HG02678 (cell line): ENCODE measurements around the gene STAG2.

ENCODE experiments used
- ATAC-seq: cut with Tn5 transposase; IDR thresholded peaks from one replicate; pipeline ENCODE4 v1.9.1; 2021; ENCODE audit warnings: mild to moderate bottlenecking, moderate library complexity; ENCODE audit not compliant: unreplicated experiment

The STAG2 gene

DNA sequence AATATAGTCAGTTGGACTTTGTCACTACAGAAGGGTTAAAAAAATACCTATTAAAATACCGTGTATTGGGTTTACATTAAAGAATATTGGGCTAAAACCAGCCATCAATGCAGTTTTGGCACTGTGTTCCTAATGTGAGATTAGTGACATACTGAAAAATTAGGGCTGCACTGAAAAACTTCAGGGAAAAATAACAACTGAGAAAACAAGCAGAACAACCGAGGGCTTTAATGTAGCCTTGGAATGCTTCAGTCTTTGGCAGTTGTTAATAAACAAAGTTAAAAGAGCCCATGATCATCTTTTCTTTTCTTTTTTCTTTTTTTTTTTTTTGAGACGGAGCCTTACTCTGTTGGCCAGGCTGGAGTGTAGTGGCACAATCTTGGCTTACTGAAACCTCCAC, 12.4 kb downstream of the STAG2 start:
- no peak for ATAC-seq

DNA sequence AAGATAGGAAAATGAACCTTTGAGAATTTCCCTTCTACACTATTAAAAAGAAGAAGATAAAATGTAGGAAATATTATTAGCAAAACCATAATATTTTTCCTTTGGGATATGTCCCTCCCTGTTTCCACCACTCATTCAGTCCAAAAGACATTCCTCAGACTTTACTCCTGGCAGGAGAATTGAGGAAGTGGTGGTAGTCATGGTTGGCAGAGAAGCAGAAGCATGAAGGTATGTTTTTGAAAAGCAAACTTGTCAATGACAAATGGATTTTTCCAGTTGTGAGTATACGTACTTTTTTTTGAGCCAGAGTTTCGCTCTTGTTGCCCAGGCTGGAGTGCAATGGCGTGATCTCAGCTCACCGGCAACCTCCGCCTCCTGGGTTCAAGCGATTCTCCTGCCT, 13.7 kb downstream of the STAG2 start:
- ATAC-seq: no peak

DNA sequence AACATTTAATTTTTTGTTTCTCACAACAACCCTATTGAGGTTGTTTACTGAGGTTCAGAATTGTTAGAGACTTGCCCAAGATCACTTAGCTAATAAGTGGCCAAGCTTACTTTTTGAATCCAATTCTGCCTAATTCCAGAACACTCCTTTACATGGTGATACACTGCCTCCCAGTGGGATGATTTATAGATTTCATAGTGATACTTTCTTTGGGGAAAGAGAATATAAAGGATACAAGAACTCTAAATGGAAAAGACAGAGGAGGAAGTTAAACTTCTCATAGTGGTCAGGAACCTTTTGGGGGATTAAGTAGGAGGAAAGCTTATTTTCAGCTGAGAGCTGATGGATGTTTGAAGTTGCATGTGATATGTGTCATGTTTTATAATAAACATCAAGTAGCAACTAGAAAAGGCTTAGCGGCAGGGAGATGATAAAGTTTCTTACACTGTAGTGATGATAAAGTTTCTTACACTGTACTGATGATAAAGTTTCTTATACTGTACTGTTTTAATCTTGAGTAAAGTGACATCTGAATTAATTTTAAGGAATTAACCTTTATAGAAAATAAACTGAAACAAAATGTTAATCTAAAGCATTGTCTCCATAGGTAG, 15.3 kb downstream of the STAG2 start:
- no peak for ATAC-seq

DNA sequence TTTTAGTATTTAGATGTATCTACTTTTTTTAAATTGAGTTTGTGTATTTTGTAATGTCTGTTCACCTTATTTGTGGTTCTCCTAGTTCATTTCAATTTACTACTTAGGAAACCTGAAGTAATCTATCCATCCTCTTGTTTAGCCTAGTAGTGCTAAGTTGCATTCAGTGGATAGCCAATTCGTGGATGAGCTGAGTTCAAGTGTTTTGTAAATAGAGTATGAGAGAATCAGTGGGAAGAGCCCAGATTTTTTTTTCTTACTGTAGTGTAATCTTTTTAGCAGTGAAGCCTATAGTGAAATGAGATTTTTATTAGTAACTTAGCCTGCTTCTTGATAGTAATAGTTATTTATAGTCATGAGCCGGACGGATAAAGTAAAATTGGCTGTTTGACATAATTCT, 21.7 kb downstream of the STAG2 start:
- no peak for ATAC-seq

DNA sequence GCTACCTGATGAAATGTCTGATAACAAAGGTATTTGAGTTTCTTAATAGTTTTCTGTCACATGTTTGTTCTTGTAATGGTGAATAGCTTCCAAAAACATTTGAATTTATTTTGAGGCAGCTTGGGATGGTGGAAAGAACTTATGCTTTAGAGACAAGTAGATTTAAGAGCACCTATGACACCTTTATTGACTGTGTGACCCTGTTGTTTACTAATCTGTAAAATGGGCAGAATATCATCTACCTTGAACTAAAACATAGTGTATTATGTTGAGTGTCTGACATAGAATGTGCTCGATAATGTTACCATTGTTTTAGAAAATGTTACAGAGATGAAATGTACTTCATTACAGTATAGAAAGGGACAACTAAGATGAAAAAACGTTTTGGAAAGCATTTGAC, 24.9 kb downstream of the STAG2 start:
- no peak for ATAC-seq

DNA sequence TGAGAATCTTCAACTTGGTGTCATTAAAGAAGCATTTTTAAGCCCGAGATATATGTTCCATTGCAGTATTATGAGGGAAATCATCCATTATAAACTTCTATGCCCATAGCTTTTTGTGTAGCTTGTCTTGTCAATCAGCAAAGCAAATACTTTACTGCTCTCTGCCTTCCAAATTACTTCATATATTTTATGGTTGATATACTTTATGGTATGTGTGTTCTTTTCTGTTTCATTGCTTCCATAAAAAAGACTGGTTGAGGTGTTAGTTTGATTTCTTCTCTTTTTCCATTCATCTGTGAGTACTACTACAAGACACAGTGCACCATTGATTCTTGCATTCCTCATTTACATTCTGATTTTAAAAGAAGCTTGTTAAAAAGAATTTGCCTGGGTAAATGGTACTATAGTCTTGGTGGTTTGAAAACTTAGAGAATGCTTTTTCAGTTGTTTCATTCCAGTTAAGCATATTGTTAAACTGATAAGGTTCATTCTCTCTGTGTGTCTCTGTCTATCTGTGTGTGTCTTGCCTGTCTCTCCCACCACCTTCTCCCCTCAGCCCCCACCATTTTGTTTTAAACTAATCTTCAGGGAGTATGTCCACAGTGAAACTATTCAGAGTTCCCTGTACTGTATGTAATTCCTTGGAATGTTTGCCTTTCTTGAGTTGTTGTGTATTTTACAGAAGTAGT, 27.1 kb downstream of the STAG2 start:
- no peak for ATAC-seq

DNA sequence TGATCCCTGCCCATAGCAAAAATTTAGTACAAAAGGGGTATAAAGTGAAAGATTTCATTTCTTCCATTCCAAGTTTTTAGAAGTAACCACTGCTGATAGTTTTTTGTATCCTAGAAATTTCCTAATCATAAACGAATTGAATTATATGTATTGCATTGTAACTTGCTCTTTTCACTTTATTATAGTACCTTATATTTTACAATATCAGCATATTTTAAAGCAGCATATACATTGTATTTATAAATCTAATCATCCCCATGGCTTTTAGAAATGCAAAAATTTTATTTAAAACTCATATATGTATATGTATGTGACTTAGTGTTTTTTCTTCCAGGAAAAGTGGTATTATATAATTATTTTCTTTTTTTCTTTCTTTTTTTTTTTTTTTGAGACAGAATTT, 27.7 kb downstream of the STAG2 start:
- ATAC-seq: no peak

DNA sequence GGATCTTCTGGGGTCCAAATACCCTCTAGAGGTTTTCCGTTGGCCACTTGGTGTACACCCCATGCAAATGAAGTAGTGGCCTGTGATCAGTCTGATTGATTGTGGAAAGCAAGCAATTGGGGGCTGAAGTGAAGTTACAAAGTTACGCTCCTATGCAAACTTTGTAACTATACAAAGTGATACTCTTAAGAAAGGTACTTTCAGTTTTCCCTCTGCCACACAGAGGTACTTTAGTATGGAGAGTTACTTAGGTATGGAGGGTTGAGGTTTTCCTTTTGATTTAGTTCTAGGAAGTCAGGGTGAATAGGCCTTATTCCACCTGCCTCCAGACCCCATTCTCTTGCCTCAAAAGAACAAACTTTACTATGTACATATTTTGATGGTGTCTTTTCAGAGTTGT, 28.7 kb downstream of the STAG2 start:
- ATAC-seq: no peak

DNA sequence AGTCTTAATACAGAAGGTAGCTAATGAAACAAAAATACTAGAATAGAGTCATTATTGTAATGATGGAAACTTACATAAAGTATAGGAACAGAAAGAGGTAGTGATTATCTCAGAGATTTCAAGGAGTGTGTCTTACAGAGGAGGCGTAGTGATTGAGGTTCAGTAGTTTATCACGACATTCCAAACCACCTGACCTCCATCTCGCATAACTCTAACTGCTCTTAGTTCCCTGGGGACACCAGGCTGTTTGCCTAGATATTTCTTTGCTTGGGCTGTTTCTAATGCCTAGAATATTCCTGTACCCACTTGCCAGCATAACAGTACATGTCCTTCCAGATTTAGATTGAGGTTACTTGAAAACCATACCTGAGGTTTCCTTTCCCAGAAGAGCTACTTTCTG, 29.1 kb downstream of the STAG2 start:
- ATAC-seq: no peak

DNA sequence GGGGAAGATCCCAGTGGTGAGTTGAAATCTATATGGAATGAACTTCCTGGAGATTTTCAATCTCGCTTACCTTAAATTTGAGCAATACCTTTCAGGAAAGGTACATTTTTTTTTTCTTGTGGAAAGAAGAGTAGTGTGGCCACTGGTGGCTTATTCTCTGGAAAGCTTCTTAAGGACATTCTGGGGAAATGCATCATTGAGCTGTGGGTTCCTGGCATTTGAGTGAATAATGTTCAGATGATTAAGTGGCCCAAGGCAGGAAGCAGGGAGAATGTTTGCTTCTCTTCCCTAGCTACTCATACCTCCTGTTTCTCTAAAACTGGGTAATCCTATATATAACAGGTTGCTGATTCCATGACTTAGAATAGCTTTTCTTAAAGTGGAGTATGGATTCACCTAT, 31.8 kb downstream of the STAG2 start:
- no peak for ATAC-seq

DNA sequence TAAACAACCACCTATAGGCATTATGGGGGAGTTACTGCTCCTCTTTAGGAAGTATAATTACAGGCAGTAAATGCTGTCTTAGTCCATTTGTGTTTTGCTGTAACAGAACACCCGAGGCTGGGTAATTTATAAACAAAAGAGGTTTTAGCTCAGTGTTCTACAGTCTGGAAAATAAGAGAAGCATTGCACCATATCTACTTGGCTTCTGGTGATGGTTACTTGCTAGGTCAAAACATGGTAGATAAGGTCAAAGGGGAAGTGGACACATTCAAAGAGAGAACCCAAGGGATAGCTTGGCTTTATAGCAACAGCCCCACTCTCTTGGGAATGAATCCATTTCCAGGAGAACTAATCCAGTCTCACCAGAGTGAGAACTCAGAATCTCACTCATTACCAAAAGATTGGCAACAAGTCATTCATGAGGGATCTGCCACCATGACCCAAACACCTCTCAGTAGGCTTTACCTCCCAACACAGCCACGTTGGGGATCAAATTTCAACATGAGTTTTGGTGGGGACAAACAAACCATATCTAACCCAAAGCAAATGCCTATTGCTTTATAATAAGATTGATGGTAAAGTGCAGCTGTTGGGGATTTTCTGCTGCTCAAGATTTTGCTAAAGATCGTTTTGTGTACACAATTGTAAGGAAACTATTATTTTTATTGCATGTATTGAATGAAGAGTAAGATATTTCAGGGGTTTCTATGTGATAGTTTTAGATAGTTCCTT, 32.6 kb downstream of the STAG2 start:
- no peak for ATAC-seq

DNA sequence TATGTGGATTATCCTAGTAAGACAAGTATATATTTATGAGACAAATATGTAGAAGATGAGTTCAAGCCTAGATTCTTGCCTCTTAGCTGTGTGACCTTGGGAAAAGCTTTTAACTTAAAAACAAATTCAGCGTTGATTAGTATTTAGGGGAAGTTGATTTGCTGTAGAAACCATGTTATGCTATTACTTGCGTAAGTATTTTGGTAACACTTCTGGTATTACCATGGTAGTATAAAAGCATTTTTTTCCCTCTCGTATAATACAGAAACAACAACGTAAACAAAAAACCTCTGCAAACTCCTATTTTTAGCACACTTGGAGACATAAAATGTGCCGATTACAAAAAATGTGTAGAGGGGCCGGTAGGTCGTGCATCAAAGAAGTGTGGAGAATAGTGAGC, 33.2 kb downstream of the STAG2 start:
- no peak for ATAC-seq

DNA sequence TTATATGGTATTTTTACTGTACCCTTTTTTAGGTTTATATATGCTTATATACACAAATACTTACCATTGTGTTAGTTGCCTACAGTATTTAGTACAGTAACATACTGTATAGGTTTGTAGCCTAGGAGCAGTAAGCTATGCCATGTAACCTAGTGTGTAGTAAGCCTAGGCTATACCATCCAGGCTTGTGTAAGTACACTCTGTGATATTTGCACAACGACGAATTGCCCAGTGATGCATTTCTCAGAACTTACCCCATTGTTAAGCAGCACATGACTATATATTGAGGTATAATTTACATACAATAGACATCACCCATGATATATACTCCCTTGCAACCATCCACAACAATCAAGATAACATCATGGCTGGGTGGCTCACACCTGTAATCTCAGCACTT, 40.1 kb downstream of the STAG2 start:
- ATAC-seq: no peak

DNA sequence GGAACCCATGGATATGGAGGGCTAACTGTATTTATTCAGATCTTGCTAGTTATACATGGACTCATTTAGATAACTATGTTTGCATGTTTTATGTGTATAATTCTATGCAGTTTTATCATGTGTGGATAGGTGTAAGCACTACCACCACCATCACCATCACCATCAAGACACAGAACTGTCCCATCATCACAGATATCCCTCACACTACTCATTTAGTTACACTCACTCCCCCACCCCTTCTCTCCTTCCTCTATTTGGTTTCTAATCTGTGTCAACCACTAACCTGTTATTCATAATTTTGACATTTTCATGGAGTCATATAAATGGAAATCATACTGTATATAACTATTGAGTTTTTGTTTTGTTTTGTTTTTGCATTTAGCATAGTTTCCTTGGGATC, 43.7 kb downstream of the STAG2 start:
- no peak for ATAC-seq

DNA sequence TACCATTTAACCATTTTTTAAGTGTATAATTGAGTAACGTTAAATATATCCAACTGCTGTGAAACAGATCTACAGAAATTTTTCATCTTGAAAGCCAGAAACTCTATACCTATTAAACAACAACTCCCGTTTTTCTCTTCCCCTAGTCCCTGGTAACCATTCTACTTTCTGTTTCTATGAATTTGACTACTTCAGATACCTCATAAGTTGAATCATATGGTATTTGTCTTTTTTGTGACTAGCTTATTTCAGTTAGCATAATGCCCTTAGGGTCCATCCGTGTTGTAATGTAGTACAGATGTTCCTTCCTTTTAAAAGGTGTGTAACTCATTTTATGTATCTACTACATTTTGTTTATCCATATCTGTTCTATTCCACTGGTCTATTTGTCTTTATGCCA, 48.7 kb downstream of the STAG2 start:
- peak; percentile 73 for ATAC-seq

DNA sequence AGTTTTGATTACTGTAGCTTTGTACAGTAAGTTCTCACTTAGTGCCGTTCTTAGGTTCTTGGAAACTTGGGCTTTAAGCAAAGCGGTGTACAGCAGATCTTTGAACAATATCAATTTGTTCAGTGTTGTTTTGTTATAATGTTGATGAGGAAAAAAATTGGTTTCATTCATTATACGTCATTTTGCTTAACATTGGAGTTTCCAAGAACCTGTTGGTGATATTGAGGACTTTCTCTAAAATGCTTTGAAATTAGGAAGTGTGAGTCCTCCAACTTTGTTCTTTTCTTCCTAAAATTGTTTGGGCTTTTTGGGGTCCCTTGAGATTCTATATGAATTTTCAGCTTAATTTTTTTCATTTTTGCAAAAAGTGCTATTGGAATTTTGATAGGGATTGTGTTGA, 49.1 kb downstream of the STAG2 start:
- peak; percentile 23 for ATAC-seq

DNA sequence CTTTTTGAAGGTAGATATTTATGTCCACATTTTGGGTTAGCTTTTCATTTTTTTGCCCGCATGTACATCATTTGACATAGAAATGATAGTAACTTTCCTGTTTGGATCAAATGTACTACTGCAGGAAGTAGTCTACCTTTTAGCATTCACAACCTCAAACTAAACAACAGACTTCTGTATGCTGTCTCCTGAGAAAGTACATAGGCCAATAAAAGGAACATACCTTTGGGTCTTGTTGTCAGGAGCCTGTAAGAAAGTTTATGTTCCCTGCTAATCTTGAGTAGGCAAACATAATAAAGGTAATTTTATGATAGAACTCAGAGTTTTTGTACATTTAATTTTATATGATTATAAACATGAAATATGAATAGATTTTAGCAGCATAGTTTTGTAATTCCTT, 54.2 kb downstream of the STAG2 start:
- no peak for ATAC-seq

DNA sequence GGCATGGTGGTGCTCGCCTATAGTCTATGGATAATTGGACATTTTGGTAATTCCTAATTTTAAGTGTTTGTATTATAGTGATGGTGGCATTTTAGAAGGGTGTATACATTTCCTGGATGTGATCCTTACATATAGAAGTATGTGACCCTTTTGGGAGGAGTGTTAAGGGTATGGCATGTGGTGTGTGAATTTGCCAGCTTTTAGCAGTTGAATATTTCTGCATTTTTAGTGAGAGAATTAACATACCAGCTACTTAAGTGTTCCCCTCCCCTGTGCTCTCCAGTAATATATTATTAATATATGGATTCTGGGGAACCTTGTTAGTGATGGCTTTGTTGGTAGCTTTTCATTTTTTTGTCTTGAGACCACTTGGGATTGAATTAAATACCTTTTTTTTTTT, 55.3 kb downstream of the STAG2 start:
- no peak for ATAC-seq

DNA sequence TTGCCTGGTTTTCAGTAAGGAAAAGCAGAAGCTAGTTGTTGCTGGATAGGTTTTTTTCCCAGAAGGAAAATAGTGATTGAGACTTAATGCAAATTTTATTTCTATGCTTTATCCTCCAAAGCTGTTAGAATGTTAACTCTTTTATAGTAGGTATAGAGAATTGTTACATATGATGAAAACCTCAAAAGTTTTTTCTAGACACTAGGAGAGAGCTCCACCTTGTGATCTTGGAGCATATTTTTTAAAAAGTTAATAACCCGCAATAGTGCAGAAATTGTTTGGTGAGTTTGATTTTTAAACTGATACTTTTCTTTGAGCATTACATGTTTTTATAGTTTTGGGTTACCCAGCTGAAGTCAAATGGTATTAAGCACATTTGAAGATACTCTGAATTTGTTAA, 56.5 kb downstream of the STAG2 start:
- no peak for ATAC-seq

DNA sequence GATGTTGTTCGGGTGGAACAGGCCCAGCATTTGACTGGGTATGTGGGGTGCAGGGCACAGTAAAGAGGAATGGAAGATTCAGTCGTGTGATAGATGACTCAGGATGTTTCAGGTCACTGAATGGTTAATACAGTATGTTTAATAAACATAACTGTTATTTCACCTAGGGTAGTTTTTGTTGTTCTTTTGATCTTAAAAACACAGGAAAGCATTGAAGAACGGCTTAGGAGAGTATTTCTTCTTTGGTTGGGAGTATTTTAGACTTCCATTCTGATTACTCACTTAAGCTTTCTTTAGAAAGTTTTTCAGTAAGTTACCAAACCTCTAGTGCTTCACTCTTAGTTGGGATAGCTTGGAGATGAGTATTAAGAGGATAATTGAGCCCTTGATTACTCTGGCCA, 62.3 kb downstream of the STAG2 start:
- no peak for ATAC-seq

DNA sequence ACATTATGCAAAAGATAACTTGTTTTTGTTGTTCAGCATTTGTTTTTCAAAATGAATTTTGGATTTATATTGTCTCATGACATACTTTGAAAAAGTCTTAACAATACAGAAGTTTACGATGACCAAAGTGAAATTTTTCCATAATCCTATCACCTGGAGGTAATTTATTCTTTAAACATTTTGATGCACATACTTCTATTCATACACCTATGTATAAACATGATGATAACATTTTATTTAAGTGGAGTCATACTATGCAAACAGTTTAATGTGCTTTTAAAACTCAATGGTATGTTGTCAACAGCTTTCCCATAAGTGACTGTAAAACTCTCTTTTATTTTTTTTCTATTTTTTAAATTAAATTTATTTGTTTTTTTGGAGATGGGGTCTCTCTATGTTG, 65.0 kb downstream of the STAG2 start:
- ATAC-seq: no peak

DNA sequence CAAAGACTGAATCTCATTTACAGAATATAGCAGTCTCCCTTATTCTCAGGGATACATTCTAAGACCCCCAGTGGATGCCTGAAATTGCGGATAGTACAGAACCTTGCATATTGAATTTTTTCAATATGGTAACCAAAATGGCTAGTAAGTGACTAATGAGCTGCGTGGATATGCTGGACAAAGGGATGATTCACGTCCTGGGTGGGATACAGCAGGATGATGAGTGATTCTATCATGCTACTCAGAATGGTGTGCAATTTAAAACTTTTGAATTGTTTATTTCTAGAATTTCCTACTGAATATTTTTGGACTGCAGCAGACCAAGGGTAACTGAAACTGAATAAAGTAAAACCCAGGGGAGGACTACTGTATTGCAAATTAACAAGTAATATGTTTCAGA, 66.7 kb downstream of the STAG2 start:
- no peak for ATAC-seq
